Measurements from ENCODE around the gene C22orf39.

C22orf39 gene

GRCh38 chr22:19405133-19405532 lies 42.4 kb downstream of the C22orf39 start:
- DNase-seq (ENCODE audit: insufficient read length, low spot score) (no peak), FAIRE-seq (no peak)

DNA sequence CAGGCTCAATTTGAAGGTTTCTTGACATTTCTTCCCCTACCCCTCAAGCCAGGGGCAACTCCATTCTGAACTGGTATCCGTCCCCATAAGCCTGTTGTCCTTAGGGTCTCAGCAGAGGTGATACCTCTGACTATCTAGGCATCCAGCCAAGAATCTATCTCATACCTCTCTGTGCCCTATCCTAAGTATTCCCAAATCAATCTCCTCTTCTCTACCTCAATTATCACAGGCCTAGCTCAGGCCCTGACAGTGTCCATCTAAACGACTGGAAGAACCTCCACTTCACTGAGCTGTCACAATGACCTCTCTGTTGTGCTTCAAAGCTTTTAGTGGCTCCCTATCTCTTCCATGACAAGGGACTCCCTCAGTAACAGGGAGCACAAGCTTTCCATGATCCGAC lies 42.8 kb downstream of the C22orf39 start:
- FAIRE-seq (no peak), DNase-seq (ENCODE audit: insufficient read length, low spot score) (no peak)

DNA sequence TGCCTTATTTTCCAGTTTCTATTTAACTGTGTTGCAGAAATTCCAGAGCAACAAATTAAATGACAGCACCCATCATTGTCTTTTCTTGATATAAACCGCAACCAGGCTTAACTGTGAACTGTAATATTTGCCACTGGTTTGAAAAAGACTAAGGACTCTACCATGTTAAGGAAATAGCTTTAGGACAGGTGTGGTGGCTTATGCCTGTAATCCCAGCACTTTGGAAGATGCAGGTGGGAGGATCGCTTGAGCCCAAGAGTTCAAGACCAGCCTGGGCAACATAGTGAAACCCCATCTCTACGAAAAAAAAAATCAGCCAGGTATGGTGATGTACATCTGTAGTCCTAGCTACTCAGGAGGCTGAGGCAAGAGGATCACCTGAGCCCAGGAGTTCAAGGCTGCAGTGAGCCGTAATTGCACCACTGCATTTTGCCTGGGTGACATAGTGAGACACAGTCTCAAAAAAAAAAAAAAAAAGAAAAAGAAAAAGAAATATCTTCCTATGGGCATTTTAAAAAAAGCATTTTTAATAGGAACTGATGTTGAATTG lies 44.8 kb downstream of the C22orf39 start:
- no peak for DNase-seq (ENCODE audit: insufficient read length, low spot score)
- FAIRE-seq: no peak

DNA sequence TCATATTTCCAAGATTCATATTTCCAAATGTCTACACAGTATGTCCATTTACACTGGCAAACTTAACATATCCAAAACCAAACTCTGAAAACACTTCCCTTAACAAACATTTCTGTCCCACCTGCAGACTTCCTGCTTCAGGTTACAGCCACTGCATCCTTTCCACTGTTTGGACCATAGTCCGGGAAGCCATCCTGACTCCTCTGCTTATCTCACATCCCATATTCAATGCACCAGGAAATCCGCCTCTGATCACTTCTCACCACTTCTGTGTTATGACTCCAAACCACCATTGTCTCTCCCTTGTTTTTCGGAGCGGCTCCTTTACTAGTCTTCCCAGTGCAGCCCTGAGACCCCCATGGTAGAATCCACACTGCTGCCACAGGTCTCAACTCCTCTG lies 46.0 kb downstream of the C22orf39 start:
- FAIRE-seq: no peak
- no peak for DNase-seq (ENCODE audit: insufficient read length, low spot score)

DNA sequence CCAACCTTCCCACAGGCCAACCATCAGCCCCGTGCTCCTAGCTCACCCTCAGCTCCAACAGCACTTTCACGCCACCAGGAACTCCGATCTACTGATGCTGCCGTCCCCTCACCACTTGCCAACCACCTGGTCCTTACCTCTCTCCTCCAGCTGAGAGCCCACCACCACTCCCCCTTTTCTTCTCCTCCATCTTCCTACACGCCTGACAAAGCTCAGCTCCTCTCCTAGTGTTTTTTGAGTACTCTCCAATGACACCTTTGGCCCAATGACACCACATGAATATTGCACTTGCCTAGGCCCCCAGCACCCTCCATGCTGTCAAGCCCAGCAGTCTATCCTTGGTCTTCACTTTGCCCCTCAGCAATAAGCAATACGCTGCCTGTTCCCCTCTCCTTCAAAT lies 46.6 kb downstream of the C22orf39 start:
- DNase-seq (ENCODE audit: insufficient read length, low spot score) (no peak), FAIRE-seq (no peak)

- FAIRE-seq (no peak), DNase-seq (ENCODE audit: insufficient read length, low spot score) (no peak)
Observed at GRCh38 chr22:19398652-19399051, 48.9 kb downstream of the C22orf39 start.

DNA sequence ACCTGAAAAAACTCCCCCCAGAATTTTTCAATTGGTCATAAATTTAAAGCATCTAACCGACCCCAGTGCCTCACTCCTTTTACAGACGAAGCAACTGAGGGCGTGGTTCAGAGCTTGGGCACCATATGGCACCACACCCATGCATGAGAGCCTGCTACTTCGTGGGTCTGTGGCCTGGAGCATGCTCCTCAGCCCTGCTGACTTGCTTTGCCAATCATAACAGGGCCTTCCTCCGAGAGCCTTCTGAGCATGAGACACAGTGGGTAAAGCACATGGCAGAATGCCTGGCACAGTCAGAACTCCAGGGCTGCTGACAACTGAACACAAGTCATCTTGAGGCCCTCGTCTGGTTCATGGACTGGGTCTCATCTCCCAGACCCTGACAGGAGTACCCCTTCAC lies 49.3 kb downstream of the C22orf39 start:
- DNase-seq (ENCODE audit: insufficient read length, low spot score) (no peak), FAIRE-seq (no peak)

DNA sequence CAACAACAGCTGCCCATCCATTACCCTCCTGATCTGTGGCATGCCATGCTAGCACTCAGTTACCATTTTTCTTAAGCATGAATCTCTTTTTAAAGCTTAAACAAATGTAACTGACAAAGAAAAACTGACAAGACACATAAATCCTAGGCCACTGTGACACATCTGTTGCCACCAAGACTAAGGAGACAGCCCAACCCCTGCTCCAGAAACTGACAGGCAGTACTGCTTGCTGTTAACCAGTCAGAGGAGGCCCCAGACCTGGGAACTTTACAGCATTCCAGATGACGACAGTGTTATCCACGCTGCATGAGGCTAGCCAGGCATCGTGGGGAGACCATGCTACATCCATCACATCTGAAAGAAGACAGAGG lies 49.8 kb downstream of the C22orf39 start:
- FAIRE-seq: no peak
- DNase-seq (ENCODE audit: insufficient read length, low spot score): no peak

GRCh38 chr22:19396934-19397733 lies 50.4 kb downstream of the C22orf39 start:
- FAIRE-seq (no peak), DNase-seq (ENCODE audit: insufficient read length, low spot score) (no peak)

- no peak for DNase-seq (ENCODE audit: insufficient read length, low spot score)
- no peak for FAIRE-seq
Observed at GRCh38 chr22:19396561-19396933, 51.0 kb downstream of the C22orf39 start.

DNA sequence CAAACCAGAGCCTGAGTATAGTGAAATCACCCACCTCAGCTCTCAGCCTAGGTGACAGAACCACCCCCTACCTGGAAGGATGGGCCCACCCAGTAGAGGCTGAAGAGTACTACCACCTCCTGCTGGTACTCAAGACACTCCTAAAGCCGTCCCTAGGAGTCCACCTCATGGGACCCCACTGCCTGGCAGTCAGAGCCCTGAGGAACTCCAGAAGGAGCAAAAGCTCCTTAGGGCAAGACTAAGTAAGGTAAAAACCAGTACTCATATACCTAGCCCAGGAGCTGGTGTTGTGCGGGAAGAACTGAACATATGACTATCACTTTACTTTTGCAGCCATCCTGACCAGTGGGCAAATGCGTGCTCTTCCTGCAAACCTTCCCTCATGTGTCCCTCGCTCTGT lies 52.2 kb downstream of the C22orf39 start:
- DNase-seq (ENCODE audit: insufficient read length, low spot score) (no peak), FAIRE-seq (no peak)

DNA sequence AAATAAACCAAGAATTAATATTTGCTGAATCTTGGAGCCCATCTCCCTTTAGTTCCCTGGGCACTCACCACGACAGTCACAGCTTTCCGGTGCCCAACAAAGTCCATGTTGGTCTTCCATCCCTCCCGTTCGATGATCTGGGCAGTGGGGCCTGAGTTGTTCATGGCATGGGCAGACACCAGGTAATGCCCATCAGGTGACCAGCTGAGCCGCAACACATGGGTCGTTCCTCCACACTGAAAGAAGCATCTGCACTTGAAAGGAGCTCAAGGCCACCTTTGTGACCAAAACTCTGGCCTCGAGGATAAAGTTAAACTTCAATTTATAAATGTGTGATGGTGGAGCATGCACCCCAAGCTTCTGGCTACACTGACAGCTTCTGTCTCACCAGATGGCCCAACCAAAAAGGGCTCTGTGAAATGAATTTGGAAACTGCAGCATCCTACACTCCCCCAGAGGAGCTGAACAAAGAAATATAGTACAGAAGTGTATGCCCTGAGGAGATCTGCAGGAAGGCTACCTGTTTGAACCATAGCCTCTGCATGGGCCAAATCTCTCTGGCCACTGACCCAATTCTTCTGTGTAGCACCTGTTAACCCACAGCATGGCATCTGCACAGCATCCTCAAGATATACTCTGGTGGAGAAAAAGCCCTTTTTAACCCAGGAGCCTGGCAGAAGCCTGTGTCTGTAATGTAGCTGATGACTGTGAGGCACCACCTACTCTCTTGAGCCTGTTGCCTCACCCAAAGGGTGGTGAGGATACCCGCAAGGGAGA lies 53.0 kb downstream of the C22orf39 start:
- DNase-seq (ENCODE audit: insufficient read length, low spot score) (no peak), FAIRE-seq (no peak)

- no peak for FAIRE-seq
- DNase-seq (ENCODE audit: insufficient read length, low spot score): no peak
Observed at GRCh38 chr22:19393704-19394103, 53.8 kb downstream of the C22orf39 start.
